A673 (cell line): Measurements from ENCODE around the gene KCNQ1OT1.

Source experiments
- CTCF ChIP-seq: fragments of 300-800, 200-600 bp; sonication (generic); conservative IDR thresholded peaks from 2 replicates; pipeline ENCODE4 v1.5.1; 2017; ENCODE audit warnings: low read depth, mild to moderate bottlenecking, antibody characterized with exemption, low read length, moderate library complexity, mixed read lengths
- EZH2 ChIP-seq: fragments of 200-600 bp; sonication (generic); IDR thresholded peaks from 2 replicates; pipeline ENCODE4 v1.6.1; 2017; ENCODE audit warnings: borderline replicate concordance, low read depth, mild to moderate bottlenecking, mixed read lengths, antibody characterized with exemption, low read length; ENCODE audit not compliant: poor library complexity, severe bottlenecking

GRCh38 chr11:2625183-2625582 is 74.6 kb downstream of the KCNQ1OT1 start:
- TF ChIP-seq CTCF (no peak), EZH2 (no peak)
